BE2C (cell line): Measurements from ENCODE around the gene MYCBP2.
"Not testable (repeated sequence)": the region's sequence is repeated elsewhere in the genome, so short reads cannot be mapped to it uniquely, and the experiment has no call there.

Experiments
- DNase-seq: peaks from one replicate; pipeline ENCODE4 v3.0.0-alpha.2; 2020
- H3K27me3 ChIP-seq: fragments of 250-450 bp; sonication (Bioruptor Pico); 2 replicates; pipeline ENCODE4 v1.5.1; 2020; ENCODE audit warnings: mild to moderate bottlenecking
- H3K36me3 ChIP-seq: fragments of 250-450 bp; sonication (Bioruptor Pico); 2 replicates; pipeline ENCODE4 v1.5.1; 2020; ENCODE audit warnings: mild to moderate bottlenecking
- H3K4me1 ChIP-seq: fragments of 250-450 bp; sonication (Bioruptor Pico); 2 replicates; pipeline ENCODE4 v1.5.1; 2020
- H3K4me3 ChIP-seq: 2 replicates; pipeline ENCODE4 v1.5.1; 2011; ENCODE audit warnings: low read depth, low read length
- H3K9me3 ChIP-seq: fragments of 250-450 bp; sonication (Bioruptor Pico); 2 replicates; pipeline ENCODE4 v1.5.1; 2020
- CTCF ChIP-seq: IDR thresholded peaks from 2 replicates; pipeline ENCODE4 v1.5.1; 2012; ENCODE audit warnings: mild to moderate bottlenecking, low read depth, low read length

Gene MYCBP2

DNA sequence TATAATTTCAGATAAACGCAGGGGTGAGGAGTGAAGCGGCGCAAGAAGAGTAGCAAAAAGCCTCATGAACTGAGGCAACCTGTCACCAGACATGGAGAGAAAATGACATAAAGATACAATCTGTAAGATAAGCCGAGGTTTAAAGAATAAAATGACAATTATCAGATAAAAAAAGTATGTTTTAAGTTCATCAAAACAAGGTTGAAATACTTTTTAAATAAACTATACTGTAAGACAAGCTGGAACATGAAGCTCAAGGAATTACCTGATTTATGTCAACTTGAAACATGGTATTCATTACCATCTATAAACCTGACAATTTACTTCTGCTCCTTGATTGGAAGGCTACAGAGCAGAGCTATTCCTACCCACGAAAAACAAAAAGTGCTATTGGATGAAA, 61.6 kb downstream of the MYCBP2 start:
- Histone ChIP-seq H3K36me3 (peaks cover 47% of the 10 kb centered on the region), H3K4me1 (no peaks in the 10 kb centered on the region), H3K9me3 (no peaks in the 10 kb centered on the region), H3K4me3 (no peak overlapping the region), H3K27me3 (no peaks in the 10 kb centered on the region)
- DNase-seq: no peak
- no peak for TF ChIP-seq CTCF

GRCh38 chr13:77262198-77262597, 64.7 kb downstream of the MYCBP2 start:
- H3K4me1 ChIP-seq: no peaks in the 10 kb centered on the region
- DNase-seq: no peak
- no peaks in the 10 kb centered on the region for H3K27me3 ChIP-seq
- no peaks in the 10 kb centered on the region for H3K9me3 ChIP-seq
- no peak for TF ChIP-seq CTCF
- H3K36me3 ChIP-seq: peaks cover 26% of the 10 kb centered on the region
- H3K4me3 ChIP-seq: no peak overlapping the region

GRCh38 chr13:77250975-77251374, 75.9 kb downstream of the MYCBP2 start:
- TF ChIP-seq CTCF: no peak
- peaks cover 17% of the 10 kb centered on the region for H3K36me3 ChIP-seq
- H3K9me3 ChIP-seq: no peaks in the 10 kb centered on the region
- no peaks in the 10 kb centered on the region for H3K27me3 ChIP-seq
- peak; percentile 48 for DNase-seq
- no peak overlapping the region for H3K4me3 ChIP-seq
- no peaks in the 10 kb centered on the region for H3K4me1 ChIP-seq

- peaks cover 22% of the 10 kb centered on the region for H3K36me3 ChIP-seq
- H3K9me3 ChIP-seq, H3K4me3 ChIP-seq, H3K27me3 ChIP-seq, DNase-seq, H3K4me1 ChIP-seq: not testable (repeated sequence)
Measured at GRCh38 chr13:77245224-77245623, 81.7 kb downstream of the MYCBP2 start.

DNA sequence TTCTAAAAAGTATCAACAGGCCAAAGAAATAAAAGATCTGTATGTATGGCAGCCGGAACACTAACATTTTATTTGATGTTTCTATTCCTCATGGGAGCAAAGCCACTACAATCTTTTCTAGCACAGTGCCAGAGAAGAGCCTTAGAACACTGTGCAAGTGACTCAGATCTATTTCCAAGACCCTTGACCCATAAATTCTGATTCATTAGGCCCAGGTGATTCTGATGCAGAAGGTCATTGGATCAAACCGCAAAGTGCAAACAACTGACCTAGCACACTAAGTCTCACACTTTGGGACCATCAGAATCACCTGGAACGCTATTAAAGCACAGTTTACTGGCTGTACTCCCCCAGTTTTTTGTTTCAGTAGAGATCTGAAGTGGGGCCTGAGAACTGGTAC, 87.6 kb downstream of the MYCBP2 start:
- H3K4me1 ChIP-seq: no peaks in the 10 kb centered on the region

DNA sequence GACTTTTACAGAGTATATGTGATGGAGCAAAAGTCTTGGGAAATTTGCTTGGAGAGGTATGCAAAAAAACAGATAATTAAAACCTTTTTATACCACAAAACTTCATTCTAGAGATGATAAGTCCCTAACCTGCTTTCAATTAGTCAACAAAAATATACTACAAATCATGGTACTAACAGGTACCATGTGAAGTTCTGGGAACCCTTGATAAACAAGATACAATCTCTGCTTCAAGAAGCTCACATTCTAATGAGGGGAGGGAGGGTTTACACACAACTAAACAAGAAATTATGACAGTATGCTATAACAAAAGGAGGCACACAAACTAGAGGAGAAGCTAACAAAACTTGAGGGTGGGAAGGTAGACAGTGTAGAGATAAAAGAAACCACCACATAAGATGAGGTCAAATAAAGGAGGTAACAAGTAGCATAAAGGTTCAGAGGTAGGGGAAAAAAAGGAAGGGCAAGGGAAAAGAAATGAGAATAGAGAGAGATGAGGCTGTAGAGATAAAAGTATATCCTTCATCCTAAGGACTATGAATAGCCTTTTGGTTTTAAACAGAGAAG, 91.4 kb downstream of the MYCBP2 start:
- TF ChIP-seq CTCF: no peak
- Histone ChIP-seq H3K27me3 (no peaks in the 10 kb centered on the region), H3K4me1 (no peaks in the 10 kb centered on the region), H3K9me3 (no peaks in the 10 kb centered on the region), H3K4me3 (no peak overlapping the region), H3K36me3 (peaks cover 9% of the 10 kb centered on the region)
- DNase-seq: no peak

More for the DNA sequence above, 87.6 kb downstream of the MYCBP2 start:
- H3K36me3 ChIP-seq: peaks cover 23% of the 10 kb centered on the region
- no peaks in the 10 kb centered on the region for H3K9me3 ChIP-seq
- no peaks in the 10 kb centered on the region for H3K27me3 ChIP-seq
- TF ChIP-seq CTCF: no peak
- no peak overlapping the region for H3K4me3 ChIP-seq
- no peak for DNase-seq

- TF ChIP-seq CTCF: no peak
- no peak for DNase-seq
- H3K9me3 ChIP-seq: no peaks in the 10 kb centered on the region
- H3K4me1 ChIP-seq: no peaks in the 10 kb centered on the region
- H3K4me3 ChIP-seq: no peak overlapping the region
- H3K36me3 ChIP-seq: peaks cover 9% of the 10 kb centered on the region
- H3K27me3 ChIP-seq: no peaks in the 10 kb centered on the region
Measured at GRCh38 chr13:77233159-77233558, 93.7 kb downstream of the MYCBP2 start.
